Mammary epithelial cell (primary cell): ENCODE results near the gene CELF2.

Experiments
- CTCF ChIP-seq, 2 donors: IDR thresholded peaks in 1 of 2; conservative IDR thresholded peaks in 1 of 2; 2 replicates each; pipeline ENCODE4 v1.5.1; 2011 to 2012; ENCODE audit warnings: inconsistent platforms in 2 of 2, low read length in 2 of 2, mild to moderate bottlenecking in 2 of 2, control low read depth in 1 of 2, low read depth in 1 of 2; ENCODE audit not compliant: insufficient read depth in 1 of 2; ENCODE audit errors: extremely low read depth in 1 of 2
- EZH2 ChIP-seq: IDR thresholded peaks from 2 replicates; pipeline ENCODE4 v1.6.1; 2012; ENCODE audit warnings: low read length, inconsistent platforms, borderline replicate concordance

GRCh38 chr10:11146402-11147171 is 128.9 kb downstream of the CELF2 start:
- TF ChIP-seq EZH2 (no peak), CTCF (conservative IDR thresholded peaks at IDR 0.05 in 1 of 2, IDR thresholded peaks at IDR 0.05 in 1 of 2; ENCODE audit: extremely low read depth in 1 of 2, insufficient read depth in 1 of 2, low read depth in 1 of 2, low read length in 2 of 2) (no peak)
